ENCODE measurements around the gene OR52B2. TPM values are rescaled to one million over a fixed set of nuclear protein-coding genes. Genes with fewer than 3 reads are reported as not detected.

OR52B2 gene
- total and polyA plus RNA-seq, 2 experiments from 2014 or later = not detected

GRCh38 chr11:6129011-6129410, 41.1 kb downstream of the OR52B2 start:
- WGBS (ENCODE audit: low lambda C conversion rate, missing lambda C conversion rate) = 82% methylated on average over 1 of the region's 1 CpG
- no peak for DNase-seq (ENCODE audit: low spot score)
- Histone ChIP-seq H4K20me1 (ENCODE audit: insufficient read depth, poor library complexity, severe bottlenecking) (no peaks in the 10 kb centered on the region), H3K4me2 (no peak overlapping the region), H3K4me3 (no peak overlapping the region), H2AFZ (no peak overlapping the region), H3K9me2 (replicated peaks; ENCODE audit: insufficient read depth) (no peaks in the 10 kb centered on the region), H3K79me2 (no peaks in the 10 kb centered on the region), H3K27ac (no peak overlapping the region), H3K27me3 (no peaks in the 10 kb centered on the region), H3K4me1 (ENCODE audit: insufficient read depth) (peaks cover 4% of the 10 kb centered on the region), H3K36me3 (replicated peaks; ENCODE audit: insufficient read depth, low read depth) (no peaks in the 10 kb centered on the region), H3K9me3 (ENCODE audit: low read depth) (no peaks in the 10 kb centered on the region)
- TF ChIP-seq, protein P1, sequence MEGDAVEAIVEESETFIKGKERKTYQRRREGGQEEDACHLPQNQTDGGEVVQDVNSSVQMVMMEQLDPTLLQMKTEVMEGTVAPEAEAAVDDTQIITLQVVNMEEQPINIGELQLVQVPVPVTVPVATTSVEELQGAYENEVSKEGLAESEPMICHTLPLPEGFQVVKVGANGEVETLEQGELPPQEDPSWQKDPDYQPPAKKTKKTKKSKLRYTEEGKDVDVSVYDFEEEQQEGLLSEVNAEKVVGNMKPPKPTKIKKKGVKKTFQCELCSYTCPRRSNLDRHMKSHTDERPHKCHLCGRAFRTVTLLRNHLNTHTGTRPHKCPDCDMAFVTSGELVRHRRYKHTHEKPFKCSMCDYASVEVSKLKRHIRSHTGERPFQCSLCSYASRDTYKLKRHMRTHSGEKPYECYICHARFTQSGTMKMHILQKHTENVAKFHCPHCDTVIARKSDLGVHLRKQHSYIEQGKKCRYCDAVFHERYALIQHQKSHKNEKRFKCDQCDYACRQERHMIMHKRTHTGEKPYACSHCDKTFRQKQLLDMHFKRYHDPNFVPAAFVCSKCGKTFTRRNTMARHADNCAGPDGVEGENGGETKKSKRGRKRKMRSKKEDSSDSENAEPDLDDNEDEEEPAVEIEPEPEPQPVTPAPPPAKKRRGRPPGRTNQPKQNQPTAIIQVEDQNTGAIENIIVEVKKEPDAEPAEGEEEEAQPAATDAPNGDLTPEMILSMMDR (IDR thresholded peaks at IDR 0.05; ENCODE audit: poor library complexity) = no peak
- TF ChIP-seq EZH2 (IDR thresholded peaks at IDR 0.05; ENCODE audit: borderline replicate concordance) = no peak
- no peak for TF ChIP-seq EZH2phosphoT487 (IDR thresholded peaks at IDR 0.05; ENCODE audit: low read depth, severe bottlenecking, unreplicated experiment)

- H3K27me3 ChIP-seq = no peaks in the 10 kb centered on the region
- H3K4me3 ChIP-seq = no peak overlapping the region
- no peak overlapping the region for H3K4me2 ChIP-seq
- H3K4me1 ChIP-seq (ENCODE audit: insufficient read depth) = no peaks in the 10 kb centered on the region
- no peak for DNase-seq (ENCODE audit: low spot score)
- H4K20me1 ChIP-seq (ENCODE audit: insufficient read depth, poor library complexity, severe bottlenecking) = no peaks in the 10 kb centered on the region
- H2AFZ ChIP-seq = no peak overlapping the region
- H3K27ac ChIP-seq = no peak overlapping the region
- H3K79me2 ChIP-seq = no peaks in the 10 kb centered on the region
- TF ChIP-seq EZH2phosphoT487 (IDR thresholded peaks at IDR 0.05; ENCODE audit: low read depth, severe bottlenecking, unreplicated experiment) (no peak), EZH2 (IDR thresholded peaks at IDR 0.05; ENCODE audit: borderline replicate concordance) (no peak)
- TF ChIP-seq, protein P1 (IDR thresholded peaks at IDR 0.05; ENCODE audit: poor library complexity) = no peak
- H3K9me3 ChIP-seq (ENCODE audit: low read depth) = no peaks in the 10 kb centered on the region
- no peaks in the 10 kb centered on the region for H3K9me2 ChIP-seq (replicated peaks; ENCODE audit: insufficient read depth)
- no peaks in the 10 kb centered on the region for H3K36me3 ChIP-seq (replicated peaks; ENCODE audit: insufficient read depth, low read depth)
- 89% methylated on average over 4 of the region's 4 CpGs for WGBS (ENCODE audit: low lambda C conversion rate, missing lambda C conversion rate)
Measured at GRCh38 chr11:6127881-6128280, 42.2 kb downstream of the OR52B2 start.

- no peak overlapping the region for H3K27ac ChIP-seq
- no peaks in the 10 kb centered on the region for H3K4me1 ChIP-seq (ENCODE audit: insufficient read depth)
- H4K20me1 ChIP-seq (ENCODE audit: insufficient read depth, poor library complexity, severe bottlenecking) = no peaks in the 10 kb centered on the region
- no peaks in the 10 kb centered on the region for H3K27me3 ChIP-seq
- WGBS (ENCODE audit: low lambda C conversion rate, missing lambda C conversion rate) = 81% methylated on average over 3 of the region's 3 CpGs
- no peaks in the 10 kb centered on the region for H3K9me3 ChIP-seq (ENCODE audit: low read depth)
- no peaks in the 10 kb centered on the region for H3K9me2 ChIP-seq (replicated peaks; ENCODE audit: insufficient read depth)
- DNase-seq (ENCODE audit: low spot score) = no peak
- H3K36me3 ChIP-seq (replicated peaks; ENCODE audit: insufficient read depth, low read depth) = no peaks in the 10 kb centered on the region
- H2AFZ ChIP-seq = no peak overlapping the region
- no peak overlapping the region for H3K4me2 ChIP-seq
- TF ChIP-seq EZH2phosphoT487 (IDR thresholded peaks at IDR 0.05; ENCODE audit: low read depth, severe bottlenecking, unreplicated experiment) (no peak), EZH2 (IDR thresholded peaks at IDR 0.05; ENCODE audit: borderline replicate concordance) (no peak)
- TF ChIP-seq, protein P1 (IDR thresholded peaks at IDR 0.05; ENCODE audit: poor library complexity) = no peak
- no peaks in the 10 kb centered on the region for H3K79me2 ChIP-seq
- no peak overlapping the region for H3K4me3 ChIP-seq
Measured at GRCh38 chr11:6124245-6124644, 45.9 kb downstream of the OR52B2 start.

Other genes starting within 250 kb of the OR52B2 start
- gene OR56A3, start 228.1 kb downstream of the OR52B2 start, total RNA-seq = not detected in 2 replicates
- not detected in 2 replicates for gene OR56A3, start 228.1 kb downstream of the OR52B2 start, polyA plus RNA-seq
- not detected in 2 replicates for gene OR56A5, start 201.8 kb downstream of the OR52B2 start, total RNA-seq
- gene OR56A5, start 201.8 kb downstream of the OR52B2 start, polyA plus RNA-seq = not detected in 2 replicates
- gene OR52L1, start 183.3 kb downstream of the OR52B2 start, total RNA-seq = not detected in 2 replicates
- gene OR52L1, start 183.3 kb downstream of the OR52B2 start, polyA plus RNA-seq = not detected in 2 replicates
- not detected in 2 replicates for gene OR56A4, start 163.4 kb downstream of the OR52B2 start, total RNA-seq
- not detected in 2 replicates for gene OR56A4, start 163.4 kb downstream of the OR52B2 start, polyA plus RNA-seq
- gene OR56A1, start 139.6 kb downstream of the OR52B2 start, total RNA-seq = 0.07 and 0.08 TPM in 2 replicates
- gene OR56A1, start 139.6 kb downstream of the OR52B2 start, polyA plus RNA-seq = not detected in 2 replicates
- not detected in 2 replicates for gene OR56B4, start 62.6 kb downstream of the OR52B2 start, total RNA-seq
- not detected in 2 replicates for gene OR56B4, start 62.6 kb downstream of the OR52B2 start, polyA plus RNA-seq
- gene OR52W1, start 28.9 kb upstream of the OR52B2 start, total RNA-seq = not detected in 2 replicates
- gene OR52W1, start 28.9 kb upstream of the OR52B2 start, polyA plus RNA-seq = not detected in 2 replicates
- not detected in 2 replicates for gene C11orf42, start 35.2 kb upstream of the OR52B2 start, total RNA-seq
- not detected in 2 replicates for gene C11orf42, start 35.2 kb upstream of the OR52B2 start, polyA plus RNA-seq
- 27.7 and 30.2 TPM in 2 replicates for gene FHIP1B, start 64.3 kb upstream of the OR52B2 start, total RNA-seq
- 31.5 and 42.2 TPM in 2 replicates for gene FHIP1B, start 64.3 kb upstream of the OR52B2 start, polyA plus RNA-seq
- 0.17 and 0.52 TPM in 2 replicates for gene CNGA4, start 68.8 kb upstream of the OR52B2 start, total RNA-seq
- gene CNGA4, start 68.8 kb upstream of the OR52B2 start, polyA plus RNA-seq = 0.25 and 0.50 TPM in 2 replicates
- 6.6 and 9.8 TPM in 2 replicates for gene CCKBR, start 89.5 kb upstream of the OR52B2 start, total RNA-seq
- 15.4 and 17.7 TPM in 2 replicates for gene CCKBR, start 89.5 kb upstream of the OR52B2 start, polyA plus RNA-seq
- gene CAVIN3, start 150.2 kb upstream of the OR52B2 start, total RNA-seq = 70.3 and 93.3 TPM in 2 replicates
- gene CAVIN3, start 150.2 kb upstream of the OR52B2 start, polyA plus RNA-seq = 115 and 128 TPM in 2 replicates
- gene SMPD1, start 220.1 kb upstream of the OR52B2 start, total RNA-seq = 65.2 and 70.0 TPM in 2 replicates
- gene SMPD1, start 220.1 kb upstream of the OR52B2 start, polyA plus RNA-seq = 61.7 and 63.0 TPM in 2 replicates
- gene APBB1, start 248.8 kb upstream of the OR52B2 start, total RNA-seq = 33.0 and 38.3 TPM in 2 replicates
- 41.5 and 48.7 TPM in 2 replicates for gene APBB1, start 248.8 kb upstream of the OR52B2 start, polyA plus RNA-seq

Measured in hepatocyte (in vitro differentiated cells).